ENCODE data around the gene NXN. TPM values are rescaled to one million over a fixed set of nuclear protein-coding genes. Genes with fewer than 3 reads are reported as not detected.

NXN gene
- total RNA-seq, 1 experiment from 2014 or later = 126 TPM

- ChIA-PET CTCF (no interaction called here), POLR2A (no interaction called here)
- in situ Hi-C loops (cut with HindIII; ENCODE audit: low pct_unique_long_range_greater_than_20kb, low sequenced_read_pairs) (no loop called here), intact Hi-C loops (cut with micrococcal nuclease; ENCODE audit: unreplicated experiment) (no loop called here)
- Histone ChIP-seq H3K27me3 (ENCODE audit: control insufficient read depth, insufficient read depth, low read length) (no peaks in the 10 kb centered on the region), H3K9me3 (ENCODE audit: control insufficient read depth, insufficient read depth, low read depth, low read length) (no peaks in the 10 kb centered on the region), H3K36me3 (ENCODE audit: control insufficient read depth, insufficient read depth, low read length) (no peaks in the 10 kb centered on the region), H3K27ac (ENCODE audit: low read length) (no peak overlapping the region), H3K4me3 (ENCODE audit: low read depth in 2 of 2, low read length in 2 of 2) (no peak overlapping the region), H3K4me1 (ENCODE audit: control insufficient read depth, insufficient read depth, low read length) (no peaks in the 10 kb centered on the region)
- ATAC-seq (no peak), DNase-seq (ENCODE audit: low read depth, low spot score) (no peak)
- no TSS peak for BruUV-seq (replicated peaks)
- TF ChIP-seq POLR2AphosphoS5 (IDR thresholded peaks at IDR 0.05; ENCODE audit: low read depth, low read length) (no peak), CTCF (IDR thresholded peaks at IDR 0.05) (no peak), TCF7L2 (IDR thresholded peaks at IDR 0.05; ENCODE audit: low read depth, low read length) (no peak), SIN3A (IDR thresholded peaks at IDR 0.05; ENCODE audit: borderline replicate concordance, insufficient read depth, low read depth, low read length) (no peak), REST (IDR thresholded peaks at IDR 0.05; ENCODE audit: insufficient read depth in 1 of 2, low read depth in 2 of 2, low read length in 1 of 2) (no peak)
Measured at GRCh38 chr17:1013729-1014090, 34.1 kb upstream of the NXN start.

GRCh38 chr17:1012823-1013728 is 33.5 kb upstream of the NXN start:
- no peaks in the 10 kb centered on the region for H3K27me3 ChIP-seq (ENCODE audit: control insufficient read depth, insufficient read depth, low read length)
- DNase-seq (ENCODE audit: low read depth, low spot score) (no peak), ATAC-seq (no peak)
- ChIA-PET CTCF (no interaction called here), POLR2A (no interaction called here)
- TF ChIP-seq TCF7L2 (IDR thresholded peaks at IDR 0.05; ENCODE audit: low read depth, low read length) = no peak
- BruUV-seq (replicated peaks) = no TSS peak
- no peak overlapping the region for H3K4me3 ChIP-seq (ENCODE audit: low read depth in 2 of 2, low read length in 2 of 2)
- H3K4me1 ChIP-seq (ENCODE audit: control insufficient read depth, insufficient read depth, low read length) = no peaks in the 10 kb centered on the region
- no peaks in the 10 kb centered on the region for H3K36me3 ChIP-seq (ENCODE audit: control insufficient read depth, insufficient read depth, low read length)
- H3K9me3 ChIP-seq (ENCODE audit: control insufficient read depth, insufficient read depth, low read depth, low read length) = no peaks in the 10 kb centered on the region
- in situ Hi-C loops (cut with HindIII; ENCODE audit: low pct_unique_long_range_greater_than_20kb, low sequenced_read_pairs) = no loop called here
- H3K27ac ChIP-seq (ENCODE audit: low read length) = no peak overlapping the region
- intact Hi-C loops (cut with micrococcal nuclease; ENCODE audit: unreplicated experiment) = no loop called here

Data from Panc1 (cell line).